ENCODE results near the gene TRPM4. TPM values are rescaled to one million over a fixed set of nuclear protein-coding genes. Genes with fewer than 3 reads are reported as not detected.

The TRPM4 gene
- total and polyA plus RNA-seq, 2 of the 13 experiments (the other 11 are each of a cell fraction or from before 2014, with no cell fraction given), result 1.9 to 4.3 TPM

GRCh38 chr19:49244256-49244655 is 86.7 kb downstream of the TRPM4 start:
- ATAC-seq (no peak), FAIRE-seq (no peak), DNase-seq (ENCODE audit: low spot score) (no peak)
- intact Hi-C loops (cut with micrococcal nuclease; ENCODE audit: unreplicated experiment) (no loop called here), in situ Hi-C loops (cut with HindIII; ENCODE audit: extremely low pct_ligation_motif_present, low pct_unique_long_range_greater_than_20kb) (no loop called here)
- Histone ChIP-seq H3K4me3 (replicated peaks in 1 of 3; ENCODE audit: insufficient read depth in 1 of 3, low read depth in 2 of 3, low read length in 3 of 3) (no peak overlapping the region), H3K79me2 (ENCODE audit: insufficient read depth, low read length) (no peaks in the 10 kb centered on the region), H3K9me3 (ENCODE audit: low read length) (no peaks in the 10 kb centered on the region), H2AFZ (ENCODE audit: low read length) (no peak overlapping the region), H4K20me1 (ENCODE audit: insufficient read depth, low read length) (no peaks in the 10 kb centered on the region), H3K27me3 (ENCODE audit: control insufficient read depth in 1 of 2, insufficient read depth in 2 of 2, low read length in 2 of 2) (peaks cover 0 to 3% of the 10 kb centered on the region in 2 experiments; a peak in 2 of 5 replicates), H3K4me1 (ENCODE audit: insufficient read depth, low read length) (no peaks in the 10 kb centered on the region), H3K36me3 (replicated peaks in 1 of 2; ENCODE audit: control insufficient read depth in 1 of 2, insufficient read depth in 2 of 2, low read length in 2 of 2) (no peaks in the 10 kb centered on the region), H3K9ac (ENCODE audit: insufficient read depth, low read depth, low read length) (no peak overlapping the region), H3K27ac (ENCODE audit: extremely low read length, insufficient read depth, low read length) (no peak overlapping the region), H3K4me2 (ENCODE audit: low read depth, low read length) (no peak overlapping the region)
- 64% methylated on average over 5 of the region's 9 CpGs for WGBS (ENCODE audit: low lambda C conversion rate)
- ChIA-PET CTCF (ENCODE audit: low intra/inter-chr PET ratio, low total read pairs) (no interaction called here), POLR2A (interaction anchor here (0.7 kb wide), 1 partner anchor 9 kb away, joined by 3 read pairs; no protein-coding TSS in a partner anchor)
- TF ChIP-seq ISX (CRISPR knock-in tag; conservative IDR thresholded peaks at IDR 0.05), result no peak
- no peak for TF ChIP-seq ZNF615 (CRISPR knock-in tag; IDR thresholded peaks at IDR 0.05; ENCODE audit: borderline replicate concordance)
- TF ChIP-seq HNRNPUL1 (IDR thresholded peaks at IDR 0.05; ENCODE audit: low read depth, low read length), result no peak
- no peak for TF ChIP-seq TARDBP (CRISPR knock-in tag; IDR thresholded peaks at IDR 0.05)
- TF ChIP-seq KMT2A (CRISPR knock-in tag; IDR thresholded peaks at IDR 0.05), result no peak
- no peak for TF ChIP-seq ARID5B (CRISPR knock-in tag; IDR thresholded peaks at IDR 0.05)
- TF ChIP-seq ZNF282 (IDR thresholded peaks at IDR 0.05; ENCODE audit: partially characterized antibody), result no peak
- TF ChIP-seq ZNF800 (CRISPR knock-in tag; IDR thresholded peaks at IDR 0.05), result no peak
- BruUV-seq (replicated peaks), result no TSS peak

Measured in HepG2 (cell line).